C4-2B (cell line): ENCODE results near the gene MYO9B.

Experiments used
- CTCF ChIP-seq: fragments of 450-650 bp; conservative IDR thresholded peaks from 2 replicates; pipeline ENCODE4 v1.5.1; 2017; ENCODE audit warnings: mild to moderate bottlenecking
- ZFX ChIP-seq: fragments of 450-650 bp; IDR thresholded peaks from 2 replicates; pipeline ENCODE4 v1.6.1; 2017

- TF ChIP-seq CTCF (no peak), ZFX (no peak)
Observed at GRCh38 chr19:17124025-17124424, 48.4 kb downstream of the MYO9B start.
